Ectodermal cell (in vitro differentiated cells): Measurements from ENCODE around the gene IER5L.
A peak's percentile ranks its signal among the peaks of the same experiment; 100 is the strongest.

Experiments used
- H3K27ac ChIP-seq: 2 replicates; pipeline ENCODE4 v1.7.0; 2013; ENCODE audit warnings: mild to moderate bottlenecking, low read depth, low read length; ENCODE audit not compliant: insufficient read depth, poor library complexity, severe bottlenecking
- H3K27me3 ChIP-seq: 2 replicates; pipeline ENCODE4 v1.7.0; 2013; ENCODE audit warnings: mild to moderate bottlenecking, low read length; ENCODE audit not compliant: insufficient read depth, control insufficient read depth, poor library complexity, severe bottlenecking
- H3K36me3 ChIP-seq: one replicate; pipeline ENCODE4 v1.7.0; 2013; ENCODE audit warnings: low read length; ENCODE audit not compliant: control insufficient read depth, insufficient read depth
- H3K4me1 ChIP-seq: one replicate; pipeline ENCODE4 v1.7.0; 2013; ENCODE audit warnings: low read length; ENCODE audit not compliant: control insufficient read depth, insufficient read depth
- H3K4me3 ChIP-seq: 2 replicates; pipeline ENCODE4 v1.7.0; 2013; ENCODE audit warnings: low read depth, low read length, control low read depth; ENCODE audit not compliant: insufficient read depth
- H3K9me3 ChIP-seq: 2 replicates; pipeline ENCODE4 v1.7.0; 2013; ENCODE audit warnings: mild to moderate bottlenecking, low read length, moderate library complexity; ENCODE audit not compliant: control insufficient read depth
- WGBS, 2 experiments: methylation state at CpG; one replicate each; pipeline ENCODE4 v1.1.7; 2013; ENCODE audit warnings: missing lambda C conversion rate in 2 of 2; 5-methylcytosine and 5-hydroxymethylcytosine counted together

IER5L gene

GRCh38 chr9:129150672-129151211 lies 27.3 kb downstream of the IER5L start:
- no peak overlapping the region for H3K27ac ChIP-seq
- WGBS, 2 experiments, result 88 to 89% methylated on average over 18 of the region's 18 CpGs
- H3K4me3 ChIP-seq, result no peak overlapping the region
- no peaks in the 10 kb centered on the region for H3K36me3 ChIP-seq
- no peaks in the 10 kb centered on the region for H3K9me3 ChIP-seq
- peaks cover 13% of the 10 kb centered on the region for H3K4me1 ChIP-seq
- H3K27me3 ChIP-seq, result no peaks in the 10 kb centered on the region

DNA sequence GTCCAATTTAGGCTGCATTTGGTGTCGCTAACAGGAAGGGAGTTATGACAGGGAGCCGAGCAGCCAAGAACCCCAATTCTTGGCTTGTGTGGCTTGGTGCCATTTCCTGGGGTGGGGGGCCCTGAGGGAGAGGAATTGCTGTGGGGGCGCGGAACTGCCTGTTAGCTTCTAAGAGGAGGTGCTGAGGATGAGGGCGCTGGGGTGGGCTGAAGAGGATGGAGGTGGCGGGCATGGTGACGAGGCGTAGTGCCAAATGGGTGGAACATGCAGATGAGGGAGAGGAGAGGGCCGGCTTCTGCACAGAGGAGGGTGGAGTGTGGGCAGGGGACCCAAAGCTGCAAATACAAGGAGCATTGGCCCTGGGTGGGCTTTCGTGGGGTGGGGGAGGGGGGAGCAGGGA lies 27.9 kb downstream of the IER5L start:
- Histone ChIP-seq H3K4me3 (no peak overlapping the region), H3K9me3 (no peaks in the 10 kb centered on the region), H3K27ac (no peak overlapping the region), H3K4me1 (peaks cover 20% of the 10 kb centered on the region), H3K27me3 (no peaks in the 10 kb centered on the region), H3K36me3 (no peaks in the 10 kb centered on the region)
- 94 to 96% methylated on average over 10 of the region's 10 CpGs for WGBS, 2 experiments

DNA sequence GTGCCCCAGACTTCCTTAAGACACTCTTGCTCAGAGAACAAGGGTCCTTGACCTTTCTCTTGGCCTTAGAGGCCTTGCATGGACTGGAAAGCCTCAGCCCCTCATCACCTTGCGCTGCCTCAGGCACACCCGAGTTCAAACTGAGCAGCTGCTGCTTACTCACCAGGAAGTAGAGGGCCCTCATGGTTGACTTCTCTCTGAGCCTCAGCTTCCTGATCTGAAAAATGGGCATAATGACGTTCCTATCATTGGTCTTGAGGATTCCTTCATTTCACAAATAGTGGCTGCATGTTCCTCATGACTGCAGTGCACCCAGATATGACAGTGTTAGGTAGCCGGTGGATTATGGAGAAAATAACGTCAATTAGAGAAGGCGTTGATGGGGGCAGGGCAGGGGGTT lies 28.6 kb downstream of the IER5L start:
- WGBS, 2 experiments, result 96% methylated on average over 6 of the region's 6 CpGs
- H3K27me3 ChIP-seq, result no peaks in the 10 kb centered on the region
- H3K4me3 ChIP-seq, result no peak overlapping the region
- no peaks in the 10 kb centered on the region for H3K36me3 ChIP-seq
- H3K4me1 ChIP-seq, result peaks cover 22% of the 10 kb centered on the region
- no peak overlapping the region for H3K27ac ChIP-seq
- H3K9me3 ChIP-seq, result no peaks in the 10 kb centered on the region

GRCh38 chr9:129148463-129149204 lies 29.4 kb downstream of the IER5L start:
- no peaks in the 10 kb centered on the region for H3K9me3 ChIP-seq
- 87 to 92% methylated on average over 6 of the region's 6 CpGs for WGBS, 2 experiments
- no peak overlapping the region for H3K4me3 ChIP-seq
- H3K27ac ChIP-seq, result no peak overlapping the region
- H3K36me3 ChIP-seq, result peaks cover 6% of the 10 kb centered on the region
- H3K27me3 ChIP-seq, result no peaks in the 10 kb centered on the region
- peaks cover 28% of the 10 kb centered on the region for H3K4me1 ChIP-seq

DNA sequence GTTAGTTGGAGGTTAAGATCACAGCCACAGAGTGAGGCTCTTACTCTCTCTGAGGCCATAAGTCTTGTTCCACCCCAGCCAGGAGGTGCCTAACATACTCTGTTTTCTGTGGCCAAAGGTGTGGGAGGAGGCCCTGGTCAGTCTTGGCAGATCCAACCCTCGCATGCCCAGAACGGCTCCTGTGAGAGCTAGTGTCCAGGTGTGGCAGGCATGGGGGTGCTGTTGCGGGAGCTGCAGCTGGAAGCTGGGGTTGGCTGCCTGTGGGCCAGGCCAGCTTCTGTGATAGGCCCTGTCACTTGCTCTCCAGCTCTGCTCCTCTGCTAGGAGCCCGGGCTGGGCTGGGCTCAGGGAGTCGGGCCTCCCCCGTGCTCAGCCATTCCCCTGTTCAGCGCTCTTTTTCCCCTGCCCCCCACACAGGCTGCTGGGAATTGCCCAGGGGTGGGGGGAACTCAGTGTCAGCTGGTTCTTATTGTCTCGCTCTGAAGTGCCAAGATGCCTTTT lies 31.6 kb downstream of the IER5L start:
- WGBS, 2 experiments, result 66 to 74% methylated on average over 7 to 8 of the region's 8 CpGs

GRCh38 chr9:129145841-129146292 lies 32.2 kb downstream of the IER5L start:
- H3K4me3 ChIP-seq, result no peak overlapping the region

More for the DNA sequence above, 31.6 kb downstream of the IER5L start:
- Histone ChIP-seq H3K4me1 (peaks cover 50% of the 10 kb centered on the region), H3K36me3 (peaks cover 8% of the 10 kb centered on the region), H3K9me3 (no peaks in the 10 kb centered on the region), H3K4me3 (no peak overlapping the region), H3K27ac (peak overlapping the region; percentile 91), H3K27me3 (no peaks in the 10 kb centered on the region)

GRCh38 chr9:129145316-129145715 lies 32.7 kb downstream of the IER5L start:
- H3K4me3 ChIP-seq, result no peak overlapping the region
- H3K27me3 ChIP-seq, result no peaks in the 10 kb centered on the region
- peak overlapping the region; percentile 91 for H3K27ac ChIP-seq
- H3K9me3 ChIP-seq, result no peaks in the 10 kb centered on the region
- peaks cover 59% of the 10 kb centered on the region for H3K4me1 ChIP-seq
- 87 to 89% methylated on average over 2 of the region's 2 CpGs for WGBS, 2 experiments
- peaks cover 8% of the 10 kb centered on the region for H3K36me3 ChIP-seq

More at GRCh38 chr9:129145841-129146292, 32.2 kb downstream of the IER5L start:
- H3K36me3 ChIP-seq, result peaks cover 8% of the 10 kb centered on the region
- H3K27me3 ChIP-seq, result no peaks in the 10 kb centered on the region
- peaks cover 56% of the 10 kb centered on the region for H3K4me1 ChIP-seq
- WGBS, 2 experiments, result 34 to 39% methylated on average over 6 to 7 of the region's 7 CpGs
- H3K27ac ChIP-seq, result peak overlapping the region; percentile 91
- no peaks in the 10 kb centered on the region for H3K9me3 ChIP-seq

DNA sequence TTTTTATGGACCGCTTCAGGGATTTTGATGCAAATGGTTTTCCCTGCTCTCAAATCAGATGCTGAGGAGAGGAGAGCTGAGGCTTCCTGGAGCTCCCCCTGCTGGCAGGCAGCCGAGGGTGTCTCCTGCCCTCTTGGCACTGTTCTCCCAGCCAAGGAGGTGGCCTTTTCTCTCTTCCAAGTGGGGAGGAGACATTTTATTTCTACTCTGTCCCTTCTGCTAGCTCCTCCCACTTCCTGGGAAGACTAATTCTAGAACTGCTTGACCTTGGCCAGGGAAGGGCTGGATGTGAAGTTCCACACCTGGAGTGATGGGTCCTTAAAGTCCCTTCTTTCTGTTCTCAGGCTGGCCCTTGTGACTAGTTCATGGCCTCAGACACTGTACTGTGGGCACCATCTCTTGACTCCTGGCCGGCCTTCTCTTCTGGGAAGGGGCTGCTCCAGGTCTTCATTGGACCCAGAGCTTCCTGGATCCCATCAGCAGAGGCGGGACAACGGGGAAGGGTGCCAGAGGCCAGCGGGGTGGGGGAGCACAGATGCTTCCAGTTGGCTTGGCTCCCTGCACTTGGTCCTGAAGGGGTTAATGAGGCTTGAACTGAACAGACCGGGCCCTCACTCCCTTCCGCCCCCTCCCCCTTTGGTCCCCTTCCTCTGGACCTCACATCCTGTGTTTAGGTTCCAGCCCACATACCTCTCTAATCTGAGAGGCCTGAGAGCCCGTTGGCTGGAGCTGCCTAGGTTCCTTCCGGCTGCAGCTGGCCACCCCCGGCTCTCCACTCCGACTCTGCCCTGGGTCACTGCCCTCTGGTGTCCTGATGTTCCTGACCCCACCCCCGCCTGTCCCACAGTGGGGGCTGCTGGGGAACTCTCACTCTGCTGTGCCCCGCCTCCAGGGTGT lies 34.8 kb downstream of the IER5L start:
- Histone ChIP-seq H3K27me3 (no peaks in the 10 kb centered on the region), H3K4me3 (no peak overlapping the region), H3K4me1 (peaks cover 67% of the 10 kb centered on the region), H3K36me3 (peaks cover 8% of the 10 kb centered on the region), H3K9me3 (no peaks in the 10 kb centered on the region), H3K27ac (peak overlapping the region; percentile 27)
- WGBS, 2 experiments, result 61% methylated on average over 14 of the region's 14 CpGs

DNA sequence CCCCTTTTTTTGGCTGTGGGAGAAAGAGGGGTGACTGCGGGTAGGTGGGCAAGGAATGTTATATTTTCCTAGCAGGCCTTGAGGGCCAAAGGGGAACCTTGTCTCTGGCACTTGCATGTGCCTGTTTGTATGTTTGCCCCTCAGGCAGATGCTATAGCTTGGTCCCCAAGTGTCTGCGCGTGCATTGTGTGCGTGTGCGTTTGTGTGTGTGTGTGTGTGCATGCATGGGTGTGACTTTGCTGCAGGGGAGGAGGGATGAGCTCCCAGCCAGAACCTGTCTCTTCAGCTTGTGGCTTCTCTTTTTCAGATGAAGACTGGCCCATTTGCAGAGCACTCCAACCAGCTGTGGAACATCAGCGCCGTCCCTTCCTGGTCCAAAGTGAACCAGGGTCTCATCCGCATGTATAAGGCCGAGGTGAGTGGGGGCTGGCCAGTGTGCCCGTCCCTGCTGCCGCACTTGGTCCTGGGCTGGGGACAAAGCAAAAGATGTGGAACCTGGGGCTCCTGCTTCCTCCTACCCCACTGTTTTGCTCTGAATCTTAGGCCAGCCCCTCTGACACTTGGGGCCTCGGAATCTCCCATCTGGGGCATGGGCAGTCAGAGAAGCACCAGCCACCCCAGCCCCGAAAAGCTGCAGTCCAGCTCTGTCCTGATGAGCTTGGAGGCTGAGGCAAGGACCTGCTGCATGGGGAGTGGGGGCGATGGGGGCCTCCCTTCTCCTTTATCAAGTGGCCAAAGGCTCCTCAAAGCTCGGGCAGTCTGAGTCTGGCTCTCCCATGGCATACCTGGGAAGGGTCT lies 35.7 kb downstream of the IER5L start:
- Histone ChIP-seq H3K36me3 (peaks cover 9% of the 10 kb centered on the region), H3K4me3 (no peak overlapping the region), H3K4me1 (peaks cover 67% of the 10 kb centered on the region), H3K27me3 (no peaks in the 10 kb centered on the region), H3K27ac (no peak overlapping the region), H3K9me3 (no peaks in the 10 kb centered on the region)
- 89 to 91% methylated on average over 15 of the region's 15 CpGs for WGBS, 2 experiments
